Measurements from ENCODE around the gene FBXL14.
"Not testable (repeated sequence)": the region's sequence is repeated elsewhere in the genome, so short reads cannot be mapped to it uniquely, and the experiment has no call there.

FBXL14 gene

GRCh38 chr12:1566449-1567135 lies 27.8 kb downstream of the FBXL14 start:
- no peak for DNase-seq

GRCh38 chr12:1565172-1565571 lies 29.2 kb downstream of the FBXL14 start:
- no peak for DNase-seq

GRCh38 chr12:1564067-1564466 lies 30.3 kb downstream of the FBXL14 start:
- DNase-seq = no peak

- DNase-seq = no peak
These were observed 31.5 kb downstream of the FBXL14 start for GRCh38 chr12:1562813-1563407.

- DNase-seq = no peak
These were observed 33.7 kb downstream of the FBXL14 start for GRCh38 chr12:1560704-1561103.

- DNase-seq = no peak
These were observed 34.7 kb downstream of the FBXL14 start for GRCh38 chr12:1559676-1560091.

GRCh38 chr12:1558108-1558507 lies 36.3 kb downstream of the FBXL14 start:
- not testable (repeated sequence) for DNase-seq

GRCh38 chr12:1553987-1554982 lies 40.1 kb downstream of the FBXL14 start:
- no peak for DNase-seq

- DNase-seq = no peak
These were observed 40.8 kb downstream of the FBXL14 start for GRCh38 chr12:1553536-1553935.

- DNase-seq = no peak
These were observed 41.4 kb downstream of the FBXL14 start for GRCh38 chr12:1552911-1553491.

- DNase-seq = no peak
These were observed 42.2 kb downstream of the FBXL14 start for GRCh38 chr12:1552171-1552570.

GRCh38 chr12:1551496-1551895 lies 42.9 kb downstream of the FBXL14 start:
- DNase-seq = no peak

GRCh38 chr12:1546931-1547640 lies 47.3 kb downstream of the FBXL14 start:
- DNase-seq = no peak

GRCh38 chr12:1544996-1545700 lies 49.2 kb downstream of the FBXL14 start:
- DNase-seq = no peak

GRCh38 chr12:1542599-1542998 lies 51.8 kb downstream of the FBXL14 start:
- DNase-seq = no peak

- DNase-seq = no peak
These were observed 53.7 kb downstream of the FBXL14 start for GRCh38 chr12:1540690-1541089.

GRCh38 chr12:1539135-1539534 lies 55.2 kb downstream of the FBXL14 start:
- no peak for DNase-seq

GRCh38 chr12:1536817-1537216 lies 57.6 kb downstream of the FBXL14 start:
- no peak for DNase-seq

- DNase-seq = no peak
These were observed 59.6 kb downstream of the FBXL14 start for GRCh38 chr12:1534748-1535147.

GRCh38 chr12:1533602-1534304 lies 60.6 kb downstream of the FBXL14 start:
- DNase-seq = no peak

- no peak for DNase-seq
These were observed 61.2 kb downstream of the FBXL14 start for GRCh38 chr12:1533205-1533601.
